ENCODE results near the gene CHST3.

The CHST3 gene

DNA sequence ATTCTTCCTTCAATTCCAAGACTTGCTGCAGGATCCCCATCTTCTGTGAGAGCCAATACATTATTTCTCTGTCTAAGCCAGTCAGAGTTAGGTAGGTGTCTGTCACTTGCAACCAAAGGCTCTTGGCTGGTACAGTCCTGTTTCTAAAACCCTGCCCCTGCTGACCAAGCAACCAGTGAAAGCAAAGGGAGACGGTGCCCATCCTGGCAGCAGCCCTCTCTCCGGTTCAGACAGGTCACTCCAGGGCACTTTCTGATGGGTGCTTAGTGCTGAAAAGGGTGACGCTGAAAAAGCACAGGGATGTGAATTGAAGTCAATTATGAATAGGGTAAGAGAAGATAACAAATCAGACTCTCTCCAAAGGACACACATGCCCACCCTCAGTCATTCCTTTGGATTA, 86.7 kb downstream of the CHST3 start:
- no peak for DNase-seq (ENCODE audit: extremely low read depth in 1 of 2, low read depth in 1 of 2)

DNA sequence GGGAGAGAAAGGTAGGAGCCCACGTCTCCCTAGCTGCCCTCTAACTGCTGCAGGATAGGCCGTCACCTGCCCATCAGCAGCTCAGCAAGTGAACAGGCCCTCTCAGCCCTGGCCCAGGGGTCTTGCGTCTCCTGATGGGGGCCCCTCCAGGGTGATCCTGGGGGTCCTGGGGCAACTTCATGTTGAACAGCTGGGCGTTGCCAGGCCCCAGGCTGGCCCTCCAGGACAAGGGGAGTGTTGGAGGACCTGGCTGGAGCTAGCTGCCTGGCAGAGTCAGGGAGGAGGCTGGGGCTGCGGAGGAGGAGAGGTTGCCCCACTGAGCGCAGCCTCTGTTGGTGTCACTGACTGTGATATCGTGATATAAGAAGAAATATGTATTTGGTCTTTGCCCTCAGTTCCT, 89.5 kb downstream of the CHST3 start:
- DNase-seq (ENCODE audit: extremely low read depth in 1 of 2, low read depth in 1 of 2), result no peak

DNA sequence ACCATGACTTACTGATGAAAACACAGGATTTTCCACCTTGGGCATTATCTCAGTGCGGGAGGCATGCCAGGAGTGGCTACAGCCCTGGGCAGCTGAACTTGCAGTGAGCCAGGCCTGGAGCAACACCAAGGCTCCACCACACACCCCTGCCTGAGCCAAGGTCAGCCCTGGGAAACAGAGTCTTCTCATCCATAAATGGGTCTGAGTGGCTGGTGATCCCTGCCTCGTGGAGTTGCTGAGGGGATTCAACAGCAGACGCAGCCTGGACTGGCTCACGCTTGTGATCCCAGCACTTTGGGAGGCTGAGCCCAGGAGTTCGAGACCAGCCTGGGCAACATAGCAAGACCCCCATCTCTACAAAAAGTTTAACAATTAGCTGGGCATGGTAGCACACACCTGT, 91.9 kb downstream of the CHST3 start:
- no peak for DNase-seq (ENCODE audit: extremely low read depth in 1 of 2, low read depth in 1 of 2)

DNA sequence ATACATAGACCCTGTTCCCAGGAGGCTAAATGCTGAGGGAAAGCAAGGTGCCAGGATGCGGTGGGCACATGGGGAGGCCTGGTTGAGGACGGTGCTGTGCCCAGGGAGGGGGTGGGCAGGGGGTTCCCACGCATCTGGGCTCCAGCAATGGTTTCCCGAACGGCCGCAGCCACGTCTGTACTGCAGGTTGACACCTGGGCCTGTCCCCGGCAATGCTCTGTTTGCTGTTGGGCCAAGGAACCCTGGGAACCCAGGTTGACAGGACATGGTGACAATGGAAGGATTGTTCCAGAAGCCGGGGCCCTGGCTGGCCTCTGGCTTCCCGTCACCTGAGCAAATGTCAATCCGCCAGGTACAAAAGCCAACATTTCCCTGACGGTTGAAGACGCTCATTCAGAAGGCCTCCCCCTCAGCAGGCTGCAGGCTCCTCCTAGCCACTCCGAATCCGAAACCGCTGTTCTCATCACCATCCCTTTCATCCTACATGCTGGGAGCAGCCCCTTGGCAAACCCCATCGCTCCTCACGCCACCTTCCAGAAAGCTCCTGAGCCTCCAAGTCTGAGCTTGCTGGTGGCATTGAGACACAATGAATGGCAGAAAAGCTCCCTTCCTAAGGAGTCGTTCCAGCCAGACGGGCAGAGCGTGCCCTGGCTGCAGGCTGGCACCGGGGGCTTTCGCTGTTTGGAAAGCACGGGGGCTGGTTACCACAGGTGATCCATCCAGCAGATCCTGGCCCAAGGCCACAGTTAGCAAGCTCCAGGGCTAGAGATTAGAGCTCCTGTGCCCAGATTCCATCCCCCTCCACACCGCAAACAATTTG, 92.9 kb downstream of the CHST3 start:
- DNase-seq (ENCODE audit: extremely low read depth in 1 of 2, low read depth in 1 of 2), result no peak

DNA sequence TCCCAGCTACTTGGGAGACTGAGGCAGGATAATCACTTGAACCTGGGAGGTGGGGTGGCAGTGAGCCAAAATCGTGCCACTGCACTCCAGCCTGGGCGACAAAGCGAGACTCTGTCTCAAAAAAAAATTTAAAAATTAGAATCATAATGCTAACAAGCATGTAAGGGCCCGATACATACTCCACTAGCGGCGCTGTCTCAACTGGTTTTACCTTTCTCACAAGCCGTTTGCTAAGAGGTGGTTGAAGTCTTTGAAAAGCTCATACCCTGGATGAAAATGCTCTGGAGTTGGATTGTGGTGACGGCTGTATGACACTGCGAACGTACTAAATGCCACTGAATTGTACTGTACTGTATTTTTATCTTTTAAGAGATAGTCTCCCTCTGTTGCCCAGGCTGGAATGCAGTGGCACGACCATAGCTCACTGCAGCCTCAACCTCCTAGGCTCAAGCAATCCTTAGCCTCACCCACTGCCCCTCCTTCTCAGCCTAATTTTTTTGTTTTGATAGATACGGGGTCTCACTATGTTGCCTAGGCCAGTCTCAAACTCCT, 94.2 kb downstream of the CHST3 start:
- DNase-seq (ENCODE audit: extremely low read depth in 1 of 2, low read depth in 1 of 2), result no peak

DNA sequence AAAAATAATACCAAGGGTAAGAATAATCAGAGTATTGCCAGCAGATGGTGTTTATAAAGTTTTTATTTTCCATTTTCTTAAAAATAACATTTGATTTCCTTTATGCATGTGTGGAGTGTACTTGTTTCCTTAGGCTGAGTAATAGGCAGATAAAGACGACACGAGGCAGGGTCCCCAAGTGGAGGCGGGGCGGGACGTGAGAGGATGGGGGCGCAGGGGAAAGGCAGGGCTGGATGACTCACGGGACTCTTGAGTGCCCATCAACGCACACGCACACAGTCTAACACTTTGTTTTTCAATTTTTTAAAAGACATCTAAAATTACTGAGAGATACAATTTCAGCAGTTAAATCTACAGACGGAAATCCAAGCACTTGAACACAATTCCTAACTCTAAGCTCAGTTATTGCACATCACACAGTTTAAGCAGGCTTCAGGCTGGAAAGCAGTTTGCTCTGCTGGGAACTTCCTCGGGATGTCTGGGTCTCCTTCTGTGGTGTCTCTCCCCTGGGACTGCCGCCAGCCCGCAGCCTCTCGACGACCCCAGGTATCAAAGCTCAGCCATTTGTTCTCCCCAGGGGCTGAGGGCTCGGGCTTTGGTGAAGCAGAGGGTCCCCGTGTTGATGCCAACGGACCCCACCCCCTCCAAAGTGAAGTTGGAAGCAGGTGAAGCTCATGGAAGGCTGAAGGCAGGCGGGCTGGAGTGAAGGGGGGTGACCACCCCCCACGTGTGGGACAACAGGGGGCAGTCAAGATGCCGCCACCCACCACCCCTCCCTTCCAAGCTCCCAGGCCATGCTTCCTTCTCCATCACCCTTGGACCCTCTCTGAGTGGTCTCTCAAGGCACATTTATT, 95.0 kb downstream of the CHST3 start:
- no peak for DNase-seq (ENCODE audit: extremely low read depth in 1 of 2, low read depth in 1 of 2)

DNA sequence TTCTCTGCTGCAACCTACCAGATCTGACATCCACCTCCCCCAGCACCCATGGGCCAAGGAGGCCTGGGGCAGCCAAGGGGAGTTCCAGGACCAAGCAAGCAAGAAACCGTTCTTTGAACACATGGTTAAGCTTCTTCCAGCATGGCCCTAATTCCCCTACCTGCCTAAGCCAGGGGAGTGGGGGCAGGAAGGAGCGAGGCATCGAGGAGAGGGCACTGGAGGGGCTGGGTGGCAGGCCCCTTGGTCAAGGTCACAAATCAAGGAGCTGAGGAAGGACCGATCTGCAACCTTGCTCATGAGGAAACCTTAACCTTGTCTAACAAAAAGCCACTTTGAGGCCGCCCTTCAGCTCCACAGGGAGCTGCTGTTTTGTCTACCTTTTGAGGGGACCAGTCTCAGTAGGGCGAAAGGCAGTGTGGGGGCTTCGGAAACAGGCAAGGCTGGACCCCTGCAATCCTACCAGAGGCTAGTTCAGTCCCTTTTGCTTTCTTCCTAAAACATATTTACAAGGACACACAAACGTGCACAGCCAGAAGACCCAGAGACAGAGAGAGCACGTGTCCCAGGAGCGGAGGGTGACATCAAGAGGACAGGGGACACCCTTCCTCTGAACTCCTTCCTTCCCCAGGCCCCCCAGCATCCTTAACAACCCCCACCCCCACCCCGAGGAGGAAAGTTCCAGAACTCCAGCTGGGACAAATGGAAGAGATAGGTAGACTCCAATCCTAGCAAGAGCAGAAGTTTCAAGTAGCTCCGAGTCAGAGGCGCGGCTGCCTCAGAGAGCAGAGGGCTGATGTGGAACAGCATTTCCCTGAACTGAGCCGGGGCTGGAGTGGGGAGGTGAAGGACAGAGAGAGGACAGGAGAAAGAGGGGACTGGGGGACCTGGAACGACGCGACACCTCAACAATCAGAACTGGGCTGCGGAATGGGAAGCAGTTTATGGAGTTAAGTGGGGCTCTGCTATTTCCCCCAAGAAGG, 95.9 kb downstream of the CHST3 start:
- no peak for DNase-seq (ENCODE audit: extremely low read depth in 1 of 2, low read depth in 1 of 2)

DNA sequence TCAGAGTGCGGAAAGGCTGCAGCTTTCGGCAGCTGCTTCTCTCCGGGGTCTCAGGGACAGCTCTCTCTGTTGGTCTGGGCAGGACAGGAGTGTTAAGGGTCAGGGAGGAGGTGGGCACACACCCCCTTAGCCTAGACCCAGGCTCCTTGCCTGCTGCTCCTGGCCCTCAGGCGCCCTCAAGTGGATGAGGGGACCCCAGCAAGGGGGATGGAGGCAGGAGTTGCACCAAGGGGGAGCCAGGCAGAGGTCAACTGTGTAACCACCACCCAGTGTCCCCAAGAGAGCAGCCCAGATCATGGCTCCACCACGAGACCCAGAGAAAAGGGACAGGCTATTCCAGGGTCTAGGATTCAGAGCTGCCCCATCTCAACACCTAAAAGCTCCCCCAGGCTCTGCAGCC, 97.3 kb downstream of the CHST3 start:
- no peak for DNase-seq (ENCODE audit: extremely low read depth in 1 of 2, low read depth in 1 of 2)

DNA sequence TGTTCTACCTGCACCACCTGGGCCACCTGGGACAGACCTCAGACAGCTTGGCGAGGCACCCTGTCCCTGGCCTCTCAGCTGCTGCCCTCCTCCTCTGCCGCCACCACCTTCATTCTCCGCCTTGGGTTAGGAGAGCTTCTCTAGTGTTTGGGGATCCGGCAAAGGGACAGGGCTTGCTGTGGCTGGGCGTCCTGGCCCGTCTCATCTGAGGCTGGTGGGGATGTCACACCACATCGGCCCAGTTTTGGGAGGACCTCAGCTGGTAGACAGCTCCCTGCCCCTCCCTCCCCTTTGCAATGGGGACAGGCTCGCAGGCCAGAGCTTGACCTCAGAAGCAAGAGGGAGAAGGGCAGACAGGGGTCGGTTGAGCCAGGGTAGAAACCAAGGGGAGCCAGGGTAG, 97.7 kb downstream of the CHST3 start:
- no peak for DNase-seq (ENCODE audit: extremely low read depth in 1 of 2, low read depth in 1 of 2)

DNA sequence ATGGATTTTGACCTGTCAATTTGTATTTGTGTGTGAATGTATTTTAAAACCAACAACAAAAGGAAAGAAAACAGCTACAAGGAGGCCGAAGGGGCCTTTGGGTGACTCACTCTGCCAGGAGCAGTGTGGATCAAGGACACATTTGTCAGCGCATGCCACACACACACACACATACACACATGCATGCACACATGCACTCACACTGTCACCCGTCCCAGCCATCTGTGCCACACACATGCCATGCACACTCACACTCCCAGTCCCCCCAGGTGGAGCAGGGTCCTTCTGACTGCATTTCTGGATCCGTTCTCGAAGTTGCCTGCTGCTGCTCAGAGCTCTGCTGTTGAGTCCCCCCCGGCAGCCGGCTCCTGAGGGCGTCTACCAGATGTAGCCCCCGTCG, 98.2 kb downstream of the CHST3 start:
- no peak for DNase-seq (ENCODE audit: extremely low read depth in 1 of 2, low read depth in 1 of 2)

Data from stimulated activated CD8-positive, alpha-beta memory T cell treated with anti-CD3 and anti-CD28 coated beads, Interleukin-7, amount 100 ng/mL, for 48 hours (primary cell).